Adrenal gland (tissue), 5 donors: ENCODE measurements around the gene PIMREG.

Experiments
- CTCF ChIP-seq, 6 experiments: fragments of 450-650 bp in 4 of 6; fragments of 200-600 bp in 2 of 6; sonication (generic) in 1 of 6; IDR thresholded peaks; 1 replicate in 5 of 6; 2 replicates in 1 of 6; pipeline versions ENCODE4 v1.5.1 to v1.8.0; 2016 to 2021; ENCODE audit warnings: antibody characterized with exemption in 6 of 6, mild to moderate bottlenecking in 2 of 6, moderate library complexity in 1 of 6
- POLR2A ChIP-seq, 2 donors: fragments of 450-650 bp; IDR thresholded peaks; one replicate each; pipeline ENCODE4 v1.6.1; 2017; ENCODE audit warnings: antibody characterized with exemption in 2 of 2, mild to moderate bottlenecking in 2 of 2, moderate library complexity in 1 of 2
- donor health status: DM: no; HTN: no; CAD: no.

DNA sequence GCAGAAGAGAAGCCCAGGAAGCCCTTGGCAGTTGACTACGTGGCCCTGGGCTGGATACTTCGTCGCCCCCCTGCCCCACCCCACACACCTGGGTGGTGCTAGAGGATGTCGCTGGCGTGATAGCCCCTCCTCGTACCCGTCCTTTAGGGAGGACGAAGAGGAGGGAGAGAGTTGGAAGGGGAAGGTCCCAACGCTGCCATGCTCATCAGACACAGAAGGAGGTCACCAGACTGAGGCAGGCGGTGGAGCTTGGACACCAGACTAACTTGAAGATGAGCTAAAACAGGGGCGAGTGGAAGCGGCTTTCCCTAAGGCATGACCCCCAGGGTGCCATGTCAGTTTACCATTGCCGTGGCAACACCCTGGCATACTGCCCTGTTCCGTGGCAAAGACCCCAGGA, 20.3 kb upstream of the PIMREG start:
- TF ChIP-seq CTCF (IDR thresholded peaks at IDR 0.05) (no peak), POLR2A (IDR thresholded peaks at IDR 0.05) (no peak)
